WERI-Rb-1 (cell line): ENCODE results near the gene HOXB8.

Source experiments
- DNase-seq: peaks from one replicate; pipeline ENCODE4 v3.0.0-alpha.2; 2020
- H3K27ac ChIP-seq: fragments of 250-450 bp; sonication (Bioruptor Pico); 2 replicates; pipeline ENCODE4 v1.5.1; 2020; ENCODE audit warnings: mild to moderate bottlenecking, moderate library complexity
- H3K27me3 ChIP-seq: fragments of 250-450 bp; sonication (Bioruptor Pico); 2 replicates; pipeline ENCODE4 v1.5.1; 2021; ENCODE audit warnings: mild to moderate bottlenecking, low read depth, moderate library complexity; ENCODE audit not compliant: insufficient read depth, severe bottlenecking
- H3K36me3 ChIP-seq: fragments of 250-450 bp; sonication (Bioruptor Pico); 2 replicates; pipeline ENCODE4 v1.5.1; 2020; ENCODE audit warnings: mild to moderate bottlenecking, moderate library complexity
- H3K4me3 ChIP-seq: 2 replicates; pipeline ENCODE4 v1.5.1; 2011; ENCODE audit warnings: low read depth, mild to moderate bottlenecking, control low read depth, low read length
- H3K9me3 ChIP-seq: fragments of 250-450 bp; sonication (Bioruptor Pico); 2 replicates; pipeline ENCODE4 v1.5.1; 2021; ENCODE audit warnings: mild to moderate bottlenecking, moderate library complexity; ENCODE audit not compliant: severe bottlenecking
- TF ChIP-seq, protein P1 (sequence below): IDR thresholded peaks from 2 replicates; pipeline ENCODE4 v1.5.1; 2011; ENCODE audit warnings: low read depth, mild to moderate bottlenecking, control low read depth, inconsistent platforms, low read length

HOXB8 gene

DNA sequence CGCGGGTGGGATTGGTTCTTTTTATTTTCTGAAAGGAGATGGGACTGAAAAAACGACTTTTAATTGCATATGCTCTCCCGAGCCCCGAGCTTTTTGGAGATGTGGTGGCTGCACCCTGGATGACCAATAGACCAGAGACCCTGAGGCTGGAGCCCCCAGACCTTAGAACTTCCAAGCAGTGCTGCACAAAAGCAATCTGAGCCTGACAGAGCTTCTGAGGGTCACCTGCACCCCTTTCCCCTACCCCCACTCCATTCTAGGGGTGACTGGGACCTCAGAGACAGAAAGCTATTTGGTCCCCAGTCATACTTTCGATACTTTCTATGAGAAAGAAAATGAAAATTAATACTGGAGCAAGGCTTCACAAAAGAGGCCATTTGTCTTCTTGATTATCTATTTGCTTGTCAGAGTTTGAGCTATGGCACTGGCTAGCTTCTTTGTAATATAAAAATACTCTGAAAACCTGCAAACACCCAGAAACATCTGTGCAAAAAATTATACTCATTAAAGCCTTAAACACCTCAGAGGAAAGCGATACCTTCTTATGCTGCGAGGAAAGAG is 40.5 kb downstream of the HOXB8 start:
- H3K36me3 ChIP-seq, result no peaks in the 10 kb centered on the region
- peaks cover 93% of the 10 kb centered on the region for H3K27me3 ChIP-seq
- H3K4me3 ChIP-seq, result no peak overlapping the region
- TF ChIP-seq, protein P1, sequence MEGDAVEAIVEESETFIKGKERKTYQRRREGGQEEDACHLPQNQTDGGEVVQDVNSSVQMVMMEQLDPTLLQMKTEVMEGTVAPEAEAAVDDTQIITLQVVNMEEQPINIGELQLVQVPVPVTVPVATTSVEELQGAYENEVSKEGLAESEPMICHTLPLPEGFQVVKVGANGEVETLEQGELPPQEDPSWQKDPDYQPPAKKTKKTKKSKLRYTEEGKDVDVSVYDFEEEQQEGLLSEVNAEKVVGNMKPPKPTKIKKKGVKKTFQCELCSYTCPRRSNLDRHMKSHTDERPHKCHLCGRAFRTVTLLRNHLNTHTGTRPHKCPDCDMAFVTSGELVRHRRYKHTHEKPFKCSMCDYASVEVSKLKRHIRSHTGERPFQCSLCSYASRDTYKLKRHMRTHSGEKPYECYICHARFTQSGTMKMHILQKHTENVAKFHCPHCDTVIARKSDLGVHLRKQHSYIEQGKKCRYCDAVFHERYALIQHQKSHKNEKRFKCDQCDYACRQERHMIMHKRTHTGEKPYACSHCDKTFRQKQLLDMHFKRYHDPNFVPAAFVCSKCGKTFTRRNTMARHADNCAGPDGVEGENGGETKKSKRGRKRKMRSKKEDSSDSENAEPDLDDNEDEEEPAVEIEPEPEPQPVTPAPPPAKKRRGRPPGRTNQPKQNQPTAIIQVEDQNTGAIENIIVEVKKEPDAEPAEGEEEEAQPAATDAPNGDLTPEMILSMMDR, result no peak
- peaks cover 2% of the 10 kb centered on the region for H3K9me3 ChIP-seq
- no peak for DNase-seq
- H3K27ac ChIP-seq, result no peak overlapping the region

DNA sequence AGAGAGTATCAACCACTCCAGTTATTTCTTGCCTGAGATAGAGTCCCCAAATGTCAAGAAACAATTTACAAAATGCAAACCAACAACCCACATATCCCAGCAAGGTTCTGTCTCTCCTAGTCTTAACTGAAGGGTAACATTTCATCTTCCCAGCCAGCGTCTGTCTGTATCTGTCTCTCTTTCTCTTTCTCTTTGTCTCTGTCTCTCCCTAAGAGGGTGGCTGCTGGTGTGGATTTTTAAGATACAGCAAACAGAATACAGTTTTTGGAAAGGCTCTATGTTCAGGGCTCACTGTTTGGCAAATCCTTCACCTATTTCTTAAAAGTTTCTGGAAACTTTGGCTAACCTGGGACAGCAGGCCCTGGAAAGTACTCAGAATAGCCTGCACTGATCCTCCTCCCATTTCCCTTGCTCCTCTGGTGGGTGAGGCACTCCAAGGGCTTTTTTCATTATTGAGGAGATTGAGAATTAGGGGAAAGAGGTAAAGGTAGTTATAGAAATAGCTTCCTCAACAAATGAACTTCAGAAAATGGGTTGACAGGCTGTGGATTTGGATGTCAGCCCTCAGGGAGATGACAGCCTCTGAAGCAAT is 43.2 kb downstream of the HOXB8 start:
- no peaks in the 10 kb centered on the region for H3K36me3 ChIP-seq
- TF ChIP-seq, protein P1, result no peak
- H3K9me3 ChIP-seq, result no peaks in the 10 kb centered on the region
- H3K4me3 ChIP-seq, result no peak overlapping the region
- H3K27me3 ChIP-seq, result peaks cover 99% of the 10 kb centered on the region
- DNase-seq, result no peak
- H3K27ac ChIP-seq, result no peak overlapping the region

DNA sequence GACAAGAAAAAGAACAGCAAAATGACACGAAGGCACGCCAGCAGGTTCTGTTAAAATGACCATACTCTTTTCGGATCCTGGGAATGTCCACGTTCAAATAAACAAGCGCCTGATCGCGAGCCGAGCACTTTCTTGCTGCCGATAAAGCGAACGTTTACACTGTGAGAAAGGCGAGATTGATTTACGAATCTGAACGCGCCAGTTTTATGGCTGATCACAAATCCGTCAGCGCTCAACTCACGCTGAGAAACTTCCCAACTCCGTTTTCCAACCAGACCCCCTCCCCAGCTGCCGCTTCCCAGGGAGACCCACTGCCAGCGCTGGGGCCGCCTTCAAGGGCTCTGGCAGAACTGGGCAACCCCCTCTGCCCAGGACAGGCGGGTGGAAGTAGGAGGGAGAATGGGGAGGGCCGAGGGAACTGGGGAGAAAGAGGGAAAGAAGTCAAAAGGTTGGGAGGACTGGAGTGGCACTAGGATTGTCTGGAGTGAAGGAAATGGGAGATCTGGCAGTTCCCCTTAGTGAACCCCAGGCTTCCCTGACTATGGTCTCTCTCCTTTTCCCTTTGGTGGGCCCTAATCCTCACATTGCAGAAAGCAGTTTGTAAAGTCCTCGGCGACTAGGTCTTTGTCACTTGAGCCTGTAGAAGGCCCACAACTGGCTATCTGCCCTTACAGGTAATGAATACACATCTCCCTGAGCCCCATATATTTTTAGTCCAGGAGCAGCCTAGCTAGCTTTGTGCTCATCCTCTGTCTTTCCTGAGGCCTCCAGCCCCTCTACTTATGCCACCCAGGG is 43.9 kb downstream of the HOXB8 start:
- DNase-seq, result no peak
- no peaks in the 10 kb centered on the region for H3K9me3 ChIP-seq
- H3K4me3 ChIP-seq, result no peak overlapping the region
- no peaks in the 10 kb centered on the region for H3K36me3 ChIP-seq
- TF ChIP-seq, protein P1, result no peak
- peaks cover 100% of the 10 kb centered on the region for H3K27me3 ChIP-seq
- no peak overlapping the region for H3K27ac ChIP-seq

DNA sequence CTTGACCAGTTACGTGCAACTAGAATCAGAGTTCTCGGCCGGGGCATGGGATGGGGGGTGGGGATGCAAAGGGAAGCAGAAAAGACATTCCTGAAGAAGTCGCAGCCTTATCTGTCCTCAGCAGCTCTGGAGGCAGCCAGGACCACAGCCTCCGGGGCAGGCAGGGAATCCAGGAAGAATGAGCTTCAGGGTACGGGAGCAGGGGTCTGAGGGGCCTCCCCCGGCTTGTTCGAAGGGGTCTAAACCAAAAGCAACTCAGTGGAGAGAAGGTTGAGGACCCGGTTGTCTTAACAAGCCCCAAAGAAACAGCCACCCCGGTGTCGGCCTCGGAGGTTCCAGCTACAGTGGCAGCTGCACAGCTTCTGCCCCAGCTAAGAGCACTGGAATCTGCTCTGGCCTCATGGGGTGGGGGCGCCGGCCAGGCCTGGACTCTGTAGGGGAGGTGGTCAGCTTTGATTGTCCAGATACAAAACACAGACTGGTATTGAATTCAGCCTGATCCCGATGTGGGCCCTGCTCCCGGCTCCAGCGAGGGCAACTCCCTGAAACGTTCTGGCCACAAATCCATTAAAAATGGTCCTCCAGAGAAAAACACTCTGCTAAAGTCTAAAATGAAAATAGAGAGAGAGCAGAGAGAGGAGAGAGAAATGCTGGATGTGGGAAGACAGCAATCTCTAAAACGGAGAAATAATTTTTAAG is 44.6 kb downstream of the HOXB8 start:
- H3K27me3 ChIP-seq, result peaks cover 100% of the 10 kb centered on the region
- no peak for DNase-seq
- H3K27ac ChIP-seq, result no peak overlapping the region
- no peak overlapping the region for H3K4me3 ChIP-seq
- TF ChIP-seq, protein P1, result no peak
- H3K36me3 ChIP-seq, result no peaks in the 10 kb centered on the region
- H3K9me3 ChIP-seq, result no peaks in the 10 kb centered on the region

DNA sequence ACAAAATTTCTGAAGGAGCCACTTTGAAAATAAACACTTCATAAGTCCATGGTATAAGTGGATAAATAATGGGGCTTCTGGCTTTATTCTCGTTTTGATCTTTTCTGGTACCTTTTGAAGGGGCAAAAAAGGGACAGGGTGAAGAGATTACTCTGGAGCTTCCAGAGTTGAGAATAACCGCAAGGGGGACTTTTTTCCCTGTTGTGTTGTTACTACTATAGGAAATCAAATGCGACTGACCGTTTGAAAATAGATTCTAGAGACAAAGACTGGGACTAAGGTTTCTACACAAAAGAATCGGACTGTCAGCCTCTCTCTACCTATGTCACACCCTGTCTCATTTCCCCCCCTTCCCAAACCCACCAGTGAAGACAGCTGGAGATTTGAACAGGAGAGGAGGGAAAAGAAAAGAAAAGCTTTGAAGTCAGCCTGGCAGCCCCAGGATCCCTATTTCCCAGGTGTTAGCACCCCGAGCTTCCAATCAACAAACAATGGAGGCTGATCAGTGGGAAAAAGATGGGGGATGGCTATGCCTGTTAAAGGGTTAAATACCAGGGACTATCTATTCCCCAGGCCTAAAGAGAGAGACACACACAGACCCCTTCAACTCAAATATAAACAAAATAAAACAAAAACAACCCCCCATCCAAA is 45.3 kb downstream of the HOXB8 start:
- H3K27me3 ChIP-seq, result peaks cover 100% of the 10 kb centered on the region
- no peaks in the 10 kb centered on the region for H3K36me3 ChIP-seq
- H3K9me3 ChIP-seq, result no peaks in the 10 kb centered on the region
- TF ChIP-seq, protein P1, result no peak
- DNase-seq, result no peak
- no peak overlapping the region for H3K27ac ChIP-seq
- no peak overlapping the region for H3K4me3 ChIP-seq
